HepG2 (cell line): ENCODE data around the gene CNP. TPM values are rescaled to one million over a fixed set of nuclear protein-coding genes. Genes with fewer than 3 reads are reported as not detected.

Experiments used
- CREM ChIP-seq, 2 experiments: sonication (generic) in 1 of 2; formaldehyde crosslinking in 1 of 2; IDR thresholded peaks; 2 replicates each; pipeline versions ENCODE4 v1.4.0 to v1.6.1; 2016 to 2020; ENCODE audit warnings: antibody characterized with exemption in 1 of 2, mild to moderate bottlenecking in 1 of 2, missing genetic modification reagents in 1 of 2
- EHMT2 ChIP-seq: fragments of 200-600 bp; sonication (generic); IDR thresholded peaks from 2 replicates; pipeline ENCODE4 v1.7.0; 2017; ENCODE audit warnings: antibody characterized with exemption, low read depth, low read length, borderline replicate concordance
- IRF2 ChIP-seq: IDR thresholded peaks from 2 replicates; pipeline ENCODE4 v1.6.1; 2018; ENCODE audit warnings: missing genetic modification reagents, missing compliant biosample characterization
- JARID2 ChIP-seq: sonication (generic); formaldehyde crosslinking; IDR thresholded peaks from 2 replicates; pipeline ENCODE4 v1.8.1; 2023; ENCODE audit warnings: missing genetic modification reagents, inconsistent platforms; ENCODE audit not compliant: insufficient replicate concordance
- NAIF1 ChIP-seq: sonication (generic); formaldehyde crosslinking; IDR thresholded peaks from 2 replicates; pipeline ENCODE4 v1.5.0; 2020; ENCODE audit warnings: mild to moderate bottlenecking, missing genetic modification reagents, borderline replicate concordance
- SIN3B ChIP-seq: fragments of 150-350 bp; IDR thresholded peaks from 2 replicates; pipeline ENCODE4 v1.6.1; 2014; ENCODE audit warnings: low read length
- TFDP1 ChIP-seq: IDR thresholded peaks from 2 replicates; pipeline ENCODE4 v1.6.1; 2016; ENCODE audit warnings: missing compliant biosample characterization, missing genetic modification reagents, borderline replicate concordance
- ZBTB20 ChIP-seq: sonication (generic); formaldehyde crosslinking; IDR thresholded peaks from 2 replicates; pipeline ENCODE4 v1.8.1; 2023; ENCODE audit warnings: missing genetic modification reagents, low read depth, mild to moderate bottlenecking, borderline replicate concordance
- ZFP82 ChIP-seq: sonication (generic); formaldehyde crosslinking; IDR thresholded peaks from 2 replicates; pipeline ENCODE4 v1.5.1; 2020; ENCODE audit warnings: mild to moderate bottlenecking, missing genetic modification reagents, borderline replicate concordance
- ZFX ChIP-seq: sonication (generic); formaldehyde crosslinking; IDR thresholded peaks from 2 replicates; pipeline ENCODE4 v1.4.0; 2020; ENCODE audit warnings: mild to moderate bottlenecking, low read depth, missing genetic modification reagents, moderate library complexity
- ZMAT3 ChIP-seq: sonication (generic); formaldehyde crosslinking; conservative IDR thresholded peaks from 2 replicates; pipeline ENCODE4 v1.7.0; 2021; ENCODE audit warnings: missing genetic modification reagents
- ZNF446 ChIP-seq: sonication (generic); formaldehyde crosslinking; IDR thresholded peaks from 2 replicates; pipeline ENCODE4 v1.5.0; 2020; ENCODE audit warnings: mild to moderate bottlenecking, missing genetic modification reagents
- ZNF563 ChIP-seq: sonication (generic); formaldehyde crosslinking; IDR thresholded peaks from 2 replicates; pipeline ENCODE4 v1.8.0; 2022; ENCODE audit warnings: mild to moderate bottlenecking, moderate library complexity, missing genetic modification reagents
- ZNF577 ChIP-seq: sonication (generic); formaldehyde crosslinking; IDR thresholded peaks from 2 replicates; pipeline ENCODE4 v1.4.0; 2020; ENCODE audit warnings: mild to moderate bottlenecking, low read depth, missing genetic modification reagents, borderline replicate concordance
- ZNF614 ChIP-seq: IDR thresholded peaks from 2 replicates; pipeline ENCODE4 v1.6.1; 2018; ENCODE audit warnings: missing biosample characterization, missing genetic modification reagents, inconsistent platforms, borderline replicate concordance
- ZNF761 ChIP-seq: sonication (generic); formaldehyde crosslinking; conservative IDR thresholded peaks from 2 replicates; pipeline ENCODE4 v1.4.0; 2020; ENCODE audit warnings: mild to moderate bottlenecking, missing genetic modification reagents
- ZNF788 ChIP-seq: sonication (generic); formaldehyde crosslinking; IDR thresholded peaks from 2 replicates; pipeline ENCODE4 v1.5.0; 2020; ENCODE audit warnings: mild to moderate bottlenecking, missing genetic modification reagents, borderline replicate concordance
- ZSCAN21 ChIP-seq: sonication (generic); formaldehyde crosslinking; IDR thresholded peaks from 2 replicates; pipeline ENCODE4 v1.8.0; 2022; ENCODE audit warnings: mild to moderate bottlenecking, missing genetic modification reagents, moderate library complexity, borderline replicate concordance
- polyA plus RNA-seq, 8 experiments: library from polyadenylated mRNA; depleted of rRNA in 3 of 8; stranded (reverse) in 7 of 8; unstranded in 1 of 8; fragments of >200 nt; fragmentation: Illumina TruSeq in 4 of 8; extraction: Trizol in 4 of 8; gene quantifications; 2 replicates each; pipeline versions ENCODE4 v1.2.1 to v1.2.3, GENCODE V29; 2011 to 2016; ENCODE audit warnings: low read depth in 4 of 8, missing spikeins in 1 of 8, mixed read lengths in 1 of 8; ENCODE audit not compliant: insufficient read depth in 1 of 8
- total RNA-seq, 5 experiments: library from RNA; depleted of rRNA; stranded (reverse); fragments of >200 nt; fragmentation: Illumina TruSeq; extraction: Trizol; gene quantifications; 2 replicates each; pipeline ENCODE4 v1.2.3, GENCODE V29; 2016; ENCODE audit warnings: low read depth in 1 of 5
- TF ChIP-seq, protein P1 (sequence below): sonication (generic); formaldehyde crosslinking; IDR thresholded peaks from 2 replicates; pipeline ENCODE4 v1.4.0; 2020; ENCODE audit warnings: mild to moderate bottlenecking, missing genetic modification reagents
- TF ChIP-seq, protein P2 (sequence below): IDR thresholded peaks from 2 replicates; pipeline ENCODE4 v1.6.1; 2016; ENCODE audit warnings: mild to moderate bottlenecking
- TF ChIP-seq, protein P3 (sequence below): sonication (generic); formaldehyde crosslinking; IDR thresholded peaks from 2 replicates; pipeline ENCODE4 v1.4.0; 2020; ENCODE audit warnings: mild to moderate bottlenecking, missing genetic modification reagents

CNP gene
- total and polyA plus RNA-seq, 2 of the 13 experiments (the other 11 are each of a cell fraction or from before 2014, with no cell fraction given): 97.2 to 161 TPM

DNA sequence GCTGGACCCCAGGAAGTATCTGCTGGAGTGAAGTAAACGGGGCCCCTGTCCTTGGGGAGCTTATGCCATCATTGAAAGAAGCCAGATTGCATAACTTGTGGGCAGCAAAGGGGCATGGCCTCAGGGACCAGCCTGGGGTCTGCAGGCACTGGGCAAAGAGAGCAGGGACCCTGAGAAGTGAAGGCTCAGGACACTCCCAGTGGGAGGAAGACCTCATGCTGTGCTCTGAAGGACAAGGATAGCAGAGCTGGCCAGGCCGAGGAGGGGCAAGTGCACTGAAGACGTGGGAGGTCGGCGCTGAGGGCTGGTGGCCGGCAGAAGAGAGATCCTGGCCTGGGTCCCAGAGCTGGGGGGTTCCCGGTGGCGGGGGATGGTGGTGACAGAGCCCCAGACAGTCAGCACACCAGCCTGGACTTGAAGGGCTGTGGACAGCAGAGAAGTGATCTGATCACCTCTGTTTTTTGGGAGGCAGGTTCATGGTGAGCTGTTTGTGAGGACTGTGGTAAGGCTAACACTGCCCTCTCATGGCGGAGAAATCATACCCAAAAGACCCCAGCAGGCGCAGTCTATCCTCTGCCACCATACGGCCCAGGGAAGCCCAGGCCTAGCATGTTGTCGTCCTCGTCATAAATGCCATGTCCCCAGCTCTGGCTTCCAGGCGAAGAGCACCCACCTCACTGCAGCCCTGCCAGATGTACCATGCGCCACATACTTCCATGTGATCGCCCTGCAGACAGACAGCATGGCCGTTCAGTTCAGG, 7.1 kb upstream of the CNP start (continued):
- TF ChIP-seq SIN3B (no peak; the same call in 1 of the 2 replicates), ZNF761 (no peak), ZSCAN21 (CRISPR knock-in tag) (peak; percentile 90), IRF2 (CRISPR knock-in tag) (no peak), ZNF788 (CRISPR knock-in tag) (peak; percentile 89), ZFP82 (CRISPR knock-in tag) (no peak), ZBTB20 (CRISPR knock-in tag) (peak; percentile 36; the same call in 1 of the 2 replicates), ZFX (peak; percentile 95), TFDP1 (CRISPR knock-in tag) (0 out of 2 replicates have a peak, but pooled peaks have one; percentile 33), CREM (IDR thresholded peaks at IDR 0.05) (no peak), CREM (CRISPR knock-in tag; IDR thresholded peaks at IDR 0.05) (no peak), ZNF446 (CRISPR knock-in tag) (no peak), EHMT2 (no peak), NAIF1 (CRISPR knock-in tag) (no peak), JARID2 (CRISPR knock-in tag) (peak; percentile 90), ZNF577 (CRISPR knock-in tag) (no peak), ZNF614 (no peak), ZMAT3 (CRISPR knock-in tag) (peak; percentile 73; the same call in 1 of the 2 replicates), ZNF563 (CRISPR knock-in tag) (no peak; the same call in 1 of the 2 replicates)
- TF ChIP-seq, protein P1, sequence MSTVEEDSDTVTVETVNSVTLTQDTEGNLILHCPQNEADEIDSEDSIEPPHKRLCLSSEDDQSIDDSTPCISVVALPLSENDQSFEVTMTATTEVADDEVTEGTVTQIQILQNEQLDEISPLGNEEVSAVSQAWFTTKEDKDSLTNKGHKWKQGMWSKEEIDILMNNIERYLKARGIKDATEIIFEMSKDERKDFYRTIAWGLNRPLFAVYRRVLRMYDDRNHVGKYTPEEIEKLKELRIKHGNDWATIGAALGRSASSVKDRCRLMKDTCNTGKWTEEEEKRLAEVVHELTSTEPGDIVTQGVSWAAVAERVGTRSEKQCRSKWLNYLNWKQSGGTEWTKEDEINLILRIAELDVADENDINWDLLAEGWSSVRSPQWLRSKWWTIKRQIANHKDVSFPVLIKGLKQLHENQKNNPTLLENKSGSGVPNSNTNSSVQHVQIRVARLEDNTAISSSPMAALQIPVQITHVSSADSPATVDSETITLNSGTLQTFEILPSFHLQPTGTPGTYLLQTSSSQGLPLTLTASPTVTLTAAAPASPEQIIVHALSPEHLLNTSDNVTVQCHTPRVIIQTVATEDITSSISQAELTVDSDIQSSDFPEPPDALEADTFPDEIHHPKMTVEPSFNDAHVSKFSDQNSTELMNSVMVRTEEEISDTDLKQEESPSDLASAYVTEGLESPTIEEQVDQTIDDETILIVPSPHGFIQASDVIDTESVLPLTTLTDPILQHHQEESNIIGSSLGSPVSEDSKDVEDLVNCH (CRISPR knock-in tag): no peak
- TF ChIP-seq, protein P2, sequence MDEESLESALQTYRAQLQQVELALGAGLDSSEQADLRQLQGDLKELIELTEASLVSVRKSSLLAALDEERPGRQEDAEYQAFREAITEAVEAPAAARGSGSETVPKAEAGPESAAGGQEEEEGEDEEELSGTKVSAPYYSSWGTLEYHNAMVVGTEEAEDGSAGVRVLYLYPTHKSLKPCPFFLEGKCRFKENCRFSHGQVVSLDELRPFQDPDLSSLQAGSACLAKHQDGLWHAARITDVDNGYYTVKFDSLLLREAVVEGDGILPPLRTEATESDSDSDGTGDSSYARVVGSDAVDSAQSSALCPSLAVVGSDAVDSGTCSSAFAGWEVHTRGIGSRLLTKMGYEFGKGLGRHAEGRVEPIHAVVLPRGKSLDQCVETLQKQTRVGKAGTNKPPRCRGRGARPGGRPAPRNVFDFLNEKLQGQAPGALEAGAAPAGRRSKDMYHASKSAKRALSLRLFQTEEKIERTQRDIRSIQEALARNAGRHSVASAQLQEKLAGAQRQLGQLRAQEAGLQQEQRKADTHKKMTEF (CRISPR knock-in tag): peak; percentile 55; the same call in 1 of the 2 replicates
- TF ChIP-seq, protein P3, sequence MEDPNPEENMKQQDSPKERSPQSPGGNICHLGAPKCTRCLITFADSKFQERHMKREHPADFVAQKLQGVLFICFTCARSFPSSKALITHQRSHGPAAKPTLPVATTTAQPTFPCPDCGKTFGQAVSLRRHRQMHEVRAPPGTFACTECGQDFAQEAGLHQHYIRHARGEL (CRISPR knock-in tag): no peak
